ENCODE data around the gene IPO7. TPM values are rescaled to one million over a fixed set of nuclear protein-coding genes. Genes with fewer than 3 reads are reported as not detected.

The IPO7 gene
- total RNA-seq, 4 donors from 2014 or later = 126 to 150 (median 136) TPM

GRCh38 chr11:9495803-9496514 lies 111.5 kb downstream of the IPO7 start:
- Histone ChIP-seq H3K27me3 (no peaks in the 10 kb centered on the region), H3K36me3 (peaks cover 0 to 97% of the 10 kb centered on the region in 2 donors), H3K9me3 (no peaks in the 10 kb centered on the region), H3K4me1 (no peaks in the 10 kb centered on the region), H3K27ac (no peak overlapping the region), H3K4me3 (no peak overlapping the region)
- 73 to 83% methylated on average over 6 of the region's 6 CpGs for WGBS, 2 donors (ENCODE audit: low coverage in 1 of 2)
- no peak for ATAC-seq
- TF ChIP-seq POLR2AphosphoS5 (IDR thresholded peaks at IDR 0.05) (no peak), CTCF (IDR thresholded peaks at IDR 0.05) (no peak), EP300 (IDR thresholded peaks at IDR 0.05) (no peak), POLR2A (IDR thresholded peaks at IDR 0.05) (no peak)

Small RNA genes lying within 50 kb of the gene (small RNA-seq; reads per million reads assigned to genes)
- gene SNORA23 = 44.7 to 93.1 (median 68.1) reads per million in 4 donors

Other genes with a start within 250 kb of the IPO7 start
- 100 to 1,000 TPM in 2 of 4 donors, 10 to 100 TPM in 2; 79.2 to 151 (median 96.2) TPM for gene DENND5A, start 119.3 kb upstream of the IPO7 start, total RNA-seq
- gene TMEM41B, start 70.1 kb upstream of the IPO7 start, total RNA-seq = 10 to 100 TPM; 14.4 to 23.5 (median 16.9) TPM
- 10 to 100 TPM; 33.7 to 72.5 (median 52.5) TPM for gene ZNF143, start 76.4 kb downstream of the IPO7 start, total RNA-seq
- 10 to 100 TPM; 42.5 to 65.3 (median 51.3) TPM for gene WEE1, start 189.0 kb downstream of the IPO7 start, total RNA-seq